NCI-H128 (cell line): ENCODE measurements around the gene CCDC33.

Experiments used
- DNase-seq: peaks from one replicate; lab custom pipeline; 2025; ENCODE audit not compliant: unreplicated experiment; lab: John Stamatoyannopoulos, UW

The CCDC33 gene

DNA sequence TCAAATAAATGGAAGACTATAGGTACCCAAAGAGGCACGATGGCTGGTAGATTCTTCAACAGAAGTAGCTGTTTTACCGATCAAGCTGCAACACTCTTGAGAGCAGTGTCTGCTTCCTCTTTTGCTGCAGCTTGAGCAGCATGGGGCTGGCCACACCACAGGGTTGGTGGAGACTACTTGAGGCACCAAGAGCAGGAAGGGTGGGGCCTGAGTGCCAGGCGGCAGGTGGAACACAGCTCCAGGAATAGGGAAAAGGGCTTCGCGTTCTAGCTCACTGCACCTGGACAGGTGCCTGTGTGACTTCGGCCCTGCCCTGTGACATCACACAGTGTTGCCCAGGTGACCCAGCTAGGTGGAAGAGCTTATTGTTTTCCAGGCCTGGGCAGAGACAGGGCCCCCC, at the start of gene CCDC33:
Gene CCDC33 (plus strand): TSS at position 365 of the 400 bp plus-strand sequence. CDS start 394 bp downstream, outside the sequence.
- no peak for DNase-seq

DNA sequence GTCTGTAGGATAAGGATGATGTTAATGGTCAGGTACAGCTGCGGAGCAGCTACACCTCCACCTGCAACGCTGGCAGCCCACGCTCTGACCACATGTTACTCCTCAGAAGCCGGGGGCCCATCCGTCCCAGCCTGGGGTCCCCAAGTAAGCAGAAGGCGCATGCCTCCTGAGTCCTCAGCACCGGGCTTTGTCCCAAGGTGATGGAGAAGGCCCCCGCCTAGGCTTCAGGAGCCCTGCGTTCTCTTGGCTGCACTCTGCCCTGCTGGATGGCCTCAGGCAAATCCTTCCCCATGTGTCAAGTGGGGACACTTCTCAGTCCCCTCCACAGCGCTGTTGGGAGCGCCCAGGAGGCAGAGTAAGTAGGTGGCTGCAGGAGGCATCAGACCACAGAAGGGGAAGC, 47.9 kb upstream of the CCDC33 start:
- no peak for DNase-seq

DNA sequence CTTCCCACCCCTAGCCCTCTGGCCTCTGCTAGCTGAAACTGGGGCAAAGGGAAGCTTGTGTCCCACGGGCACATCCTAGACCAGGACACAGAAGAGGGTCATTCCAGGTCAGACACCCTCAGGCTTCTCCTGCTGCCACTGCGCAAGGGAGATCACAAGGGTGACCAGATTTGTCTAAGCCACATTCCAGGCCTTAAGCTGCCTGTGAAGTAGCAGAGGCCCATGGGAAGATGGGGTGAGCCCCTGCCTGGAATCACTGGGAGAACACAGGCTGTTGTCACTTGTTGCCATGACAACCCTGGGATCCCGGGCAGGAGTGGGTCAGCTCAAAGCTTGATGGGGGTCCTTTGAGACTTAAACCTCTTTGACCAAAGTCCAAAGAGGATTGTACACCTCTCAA, 44.3 kb upstream of the CCDC33 start:
- DNase-seq = no peak

DNA sequence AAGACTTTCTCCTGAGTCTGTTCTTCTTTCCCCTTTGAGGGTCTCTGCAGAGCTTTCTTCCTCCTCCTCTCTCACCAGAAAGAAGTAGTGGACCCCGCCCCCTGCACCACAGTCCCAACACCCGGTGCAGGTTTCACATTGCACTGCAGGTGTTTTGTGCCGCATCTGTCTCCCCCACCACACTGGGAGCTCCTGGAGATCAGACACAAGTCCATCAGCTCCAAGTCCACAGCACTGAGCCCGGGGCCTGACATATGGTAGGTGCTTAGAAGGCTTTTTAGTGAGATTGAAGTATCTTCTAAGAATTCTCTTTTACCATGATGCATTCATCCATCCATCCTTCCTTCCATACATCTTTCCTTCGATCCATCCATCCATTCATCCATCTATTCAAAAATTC, 43.4 kb upstream of the CCDC33 start:
- DNase-seq = no peak

DNA sequence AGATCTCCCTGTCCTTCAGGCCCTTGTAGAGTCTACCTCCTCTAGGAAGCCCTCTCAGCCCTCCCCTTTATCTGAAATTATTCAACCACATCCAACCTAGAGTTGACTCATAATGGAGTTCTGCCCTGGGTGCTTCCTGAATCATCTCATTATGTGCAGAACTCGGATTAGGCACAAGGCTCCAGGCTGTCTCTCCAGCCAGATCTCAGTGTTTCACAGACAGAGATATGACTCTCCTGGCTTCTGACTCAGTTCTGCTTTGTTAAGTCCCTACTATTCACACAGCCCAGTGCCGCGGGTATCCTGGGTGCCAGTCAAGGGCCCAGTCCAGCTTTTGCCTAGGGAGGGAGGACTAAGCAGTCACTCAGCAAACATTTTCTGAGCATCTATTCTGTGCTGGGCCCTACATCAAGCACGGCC, 42.8 kb upstream of the CCDC33 start:
- DNase-seq = no peak

DNA sequence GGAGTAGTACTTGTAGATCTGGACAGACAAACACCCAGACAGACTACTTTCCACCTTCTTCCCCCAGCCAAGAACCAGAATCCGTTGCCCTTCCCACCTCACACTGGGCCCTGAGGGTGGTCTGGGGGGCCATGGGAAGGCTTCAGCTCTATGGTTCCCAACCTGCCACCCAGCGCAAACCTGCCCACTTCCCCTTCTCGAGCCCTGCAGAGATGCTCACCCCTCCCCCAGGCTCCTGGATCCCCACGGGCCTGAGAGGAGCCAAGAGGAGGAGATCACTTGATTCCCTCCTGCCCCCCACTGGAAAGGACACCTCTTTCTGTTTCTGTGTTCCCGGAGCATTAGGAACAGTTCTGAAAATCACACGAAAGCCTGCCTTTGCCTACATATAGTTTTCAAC, 42.2 kb upstream of the CCDC33 start:
- DNase-seq = no peak

DNA sequence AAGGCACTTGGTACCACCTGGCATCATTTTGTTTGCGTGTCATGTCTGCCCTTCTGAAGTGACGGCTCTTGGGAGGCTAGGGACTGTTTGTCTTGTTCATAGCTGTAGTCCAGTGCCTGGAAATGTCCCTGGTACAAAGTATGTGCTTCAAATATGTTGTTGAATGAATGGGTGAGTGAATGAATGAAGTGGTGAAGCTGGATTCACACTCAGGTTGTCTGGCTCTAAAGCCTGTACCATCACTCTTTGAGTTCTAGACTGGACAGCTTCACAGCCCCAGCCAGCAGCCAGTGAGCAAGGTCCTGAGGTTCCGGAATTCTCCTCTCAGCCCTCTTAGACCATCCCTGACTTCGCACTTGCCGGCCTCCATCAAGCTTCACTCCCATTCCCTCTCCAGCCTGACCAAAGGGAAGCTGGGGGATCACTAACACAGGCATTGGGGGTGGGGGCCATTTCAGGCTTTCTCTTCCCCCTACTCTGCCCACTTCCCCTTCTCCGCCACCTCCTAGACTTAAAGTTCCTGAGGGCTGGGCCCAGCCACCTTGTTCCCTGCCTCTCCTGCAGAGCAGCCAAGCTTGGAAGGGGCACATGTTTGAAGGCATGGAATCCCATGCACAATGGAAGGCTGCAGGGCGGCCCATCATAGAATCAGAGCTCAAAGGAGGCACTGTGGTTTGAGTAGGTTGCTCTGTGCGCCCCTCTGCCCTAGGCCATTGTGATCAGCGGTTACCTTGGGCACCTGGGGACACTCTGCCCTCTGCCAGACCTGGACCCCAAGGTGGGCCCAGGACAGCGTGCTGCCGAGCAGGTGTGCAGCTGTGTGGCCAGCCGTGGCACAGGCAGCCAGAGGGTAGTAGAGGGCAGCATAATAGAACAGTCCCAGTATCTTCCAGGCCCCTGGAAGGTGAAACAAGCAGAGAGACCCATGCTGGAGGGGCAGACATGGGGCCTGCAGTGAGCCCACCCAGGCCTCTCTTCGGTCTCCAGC, 41.3 kb upstream of the CCDC33 start:
- DNase-seq = no peak

DNA sequence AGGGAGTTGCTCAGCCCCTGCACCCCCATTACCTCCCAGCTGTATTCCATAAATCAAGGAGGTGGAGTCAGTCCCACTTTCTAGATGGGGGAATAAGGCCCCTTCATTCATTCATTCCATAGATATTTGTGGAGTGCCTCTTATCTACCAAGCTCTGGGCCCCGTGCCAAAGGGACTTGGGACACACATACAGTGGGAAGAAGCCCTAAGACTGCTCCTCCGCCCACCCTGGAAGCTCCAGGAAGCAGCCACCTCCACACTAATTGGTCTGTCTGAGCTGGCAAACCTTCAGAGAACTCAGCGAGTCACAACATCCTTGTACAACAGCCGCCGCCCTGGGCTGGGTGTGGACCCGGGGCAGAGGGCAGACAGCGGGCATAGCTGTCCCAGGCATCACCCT, 40.0 kb upstream of the CCDC33 start:
- DNase-seq = no peak

DNA sequence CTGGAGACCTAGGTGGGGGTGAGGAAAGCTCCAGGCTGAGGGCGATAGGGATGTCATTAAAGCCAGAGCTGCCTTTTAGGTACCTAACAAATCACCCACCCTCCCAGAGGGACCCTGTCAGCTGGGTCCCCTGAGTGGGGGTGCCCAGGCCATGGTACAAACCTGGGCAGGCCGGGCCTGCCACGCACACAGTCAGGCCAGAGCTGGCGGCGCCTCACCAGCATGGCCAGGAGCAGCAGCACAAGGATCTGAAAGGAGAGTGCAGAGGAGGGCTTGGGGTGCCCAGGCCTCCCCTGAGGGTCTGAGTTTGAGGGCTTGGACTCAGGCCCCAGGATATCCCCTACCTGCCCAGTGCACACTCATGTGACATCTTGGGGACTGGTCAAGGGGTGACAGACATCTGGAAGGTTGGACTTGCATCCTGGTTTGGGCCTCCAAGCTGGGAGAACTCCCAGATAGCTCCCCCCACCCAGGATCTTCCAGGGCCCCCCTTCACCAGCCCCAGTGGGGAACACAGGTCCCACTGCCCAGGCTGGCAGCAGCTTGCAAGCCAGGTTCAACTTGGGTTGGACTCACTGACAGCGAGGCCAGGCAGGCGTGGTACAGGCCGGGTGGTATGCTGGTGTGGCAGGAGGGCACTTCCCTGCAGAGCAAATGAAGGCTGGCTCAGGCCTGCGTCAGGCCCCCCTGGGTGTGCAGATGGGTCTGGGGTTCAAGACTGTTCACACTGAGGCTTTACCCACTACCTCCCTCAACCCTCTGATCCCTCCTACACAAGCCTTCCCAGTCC, 38.8 kb upstream of the CCDC33 start:
- no peak for DNase-seq

DNA sequence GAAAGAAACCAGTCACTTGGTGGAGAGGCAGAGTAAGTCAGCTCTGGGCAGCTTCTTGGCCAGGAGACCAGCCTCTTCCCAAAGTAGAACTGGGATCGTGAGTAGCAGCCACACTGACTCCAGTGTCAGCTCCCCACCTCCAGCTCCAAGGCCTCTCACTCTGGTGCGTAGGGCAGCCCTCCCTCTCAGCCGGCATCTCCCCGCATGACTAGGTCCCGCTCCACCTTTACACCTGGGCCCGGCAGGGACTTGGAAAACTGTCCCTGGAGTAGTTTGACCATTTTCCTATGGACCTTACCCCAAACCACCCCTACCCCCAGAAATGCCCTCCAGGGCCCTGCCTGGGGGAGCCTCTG, 36.9 kb upstream of the CCDC33 start:
- no peak for DNase-seq

DNA sequence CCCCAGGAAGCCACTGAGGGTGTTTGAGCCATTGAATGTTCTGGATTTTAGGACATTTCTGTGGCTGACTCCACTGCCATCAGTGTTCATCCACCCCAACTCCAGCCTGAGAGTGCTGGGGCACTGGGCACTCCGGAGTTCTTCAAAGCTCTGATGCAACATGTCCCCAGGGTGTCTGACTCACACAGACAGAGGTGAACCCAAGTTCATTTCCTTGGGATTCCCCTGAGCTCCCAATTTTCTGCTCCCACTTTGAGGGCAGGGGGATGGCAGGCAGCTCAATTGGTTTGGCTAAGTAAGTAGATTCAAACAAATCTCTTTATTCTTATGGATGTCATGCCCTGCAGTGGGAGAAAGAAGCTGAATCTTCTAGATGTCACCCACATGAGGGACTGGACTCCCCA, 35.7 kb upstream of the CCDC33 start:
- DNase-seq = no peak

DNA sequence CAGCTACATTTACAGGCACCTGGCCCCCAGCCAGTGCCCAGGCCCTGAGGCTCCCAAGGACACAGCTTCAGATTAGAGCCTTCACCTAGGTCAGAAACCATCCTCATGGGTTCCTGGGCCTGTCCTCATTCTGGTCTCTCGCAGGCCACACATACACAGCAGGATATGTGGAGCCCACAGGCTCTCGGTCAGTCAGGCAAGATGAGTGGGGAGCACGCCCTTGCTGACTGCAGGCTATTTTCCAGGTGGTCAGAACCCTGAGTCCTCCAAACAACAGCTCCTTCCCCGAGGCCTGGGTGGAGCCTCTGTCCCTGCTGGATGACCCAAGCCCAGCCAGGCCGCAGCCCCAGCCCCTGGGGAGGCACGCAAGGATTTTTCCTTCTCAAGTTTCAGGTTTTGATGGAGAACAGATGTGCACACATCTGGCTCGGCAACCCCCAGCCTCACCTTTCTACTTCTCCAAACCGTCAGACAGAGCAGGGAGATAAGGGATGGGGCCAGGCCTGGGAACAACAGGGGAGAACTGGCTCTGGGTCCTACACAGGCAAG, 35.2 kb upstream of the CCDC33 start:
- no peak for DNase-seq

DNA sequence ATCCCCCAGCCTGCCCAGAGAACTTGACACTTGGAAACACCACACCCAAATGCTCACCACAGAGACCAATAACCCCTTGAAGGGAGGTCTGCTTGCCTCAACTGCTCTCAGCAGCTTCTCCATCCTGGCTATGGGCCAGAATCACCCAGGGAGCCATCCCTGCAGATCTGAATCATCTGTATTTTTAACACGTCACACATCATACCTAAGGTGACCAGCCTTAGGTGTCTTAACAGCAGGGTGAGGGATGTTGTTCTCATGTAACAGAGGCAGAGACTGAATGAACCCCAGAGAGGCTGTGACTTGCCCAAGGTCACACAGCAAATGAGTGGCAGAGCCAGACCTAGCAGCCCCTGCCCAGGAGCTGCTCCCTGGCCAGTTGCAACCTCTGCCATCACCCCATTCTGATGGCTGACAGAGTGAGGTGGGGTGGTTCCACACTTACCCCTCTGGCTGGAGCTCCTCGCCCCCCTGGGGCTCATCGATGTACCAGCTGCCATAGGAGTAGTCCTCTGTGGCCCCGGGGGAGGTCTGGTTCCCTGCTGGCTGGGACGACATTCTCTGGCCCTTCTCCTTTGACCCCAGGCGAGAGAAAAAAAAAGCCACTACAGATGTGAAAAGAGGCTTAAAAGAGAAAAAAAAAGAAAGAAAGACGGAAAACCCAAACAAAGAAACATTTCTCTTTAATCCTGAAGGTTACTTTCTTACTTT, 34.3 kb upstream of the CCDC33 start:
- no peak for DNase-seq

DNA sequence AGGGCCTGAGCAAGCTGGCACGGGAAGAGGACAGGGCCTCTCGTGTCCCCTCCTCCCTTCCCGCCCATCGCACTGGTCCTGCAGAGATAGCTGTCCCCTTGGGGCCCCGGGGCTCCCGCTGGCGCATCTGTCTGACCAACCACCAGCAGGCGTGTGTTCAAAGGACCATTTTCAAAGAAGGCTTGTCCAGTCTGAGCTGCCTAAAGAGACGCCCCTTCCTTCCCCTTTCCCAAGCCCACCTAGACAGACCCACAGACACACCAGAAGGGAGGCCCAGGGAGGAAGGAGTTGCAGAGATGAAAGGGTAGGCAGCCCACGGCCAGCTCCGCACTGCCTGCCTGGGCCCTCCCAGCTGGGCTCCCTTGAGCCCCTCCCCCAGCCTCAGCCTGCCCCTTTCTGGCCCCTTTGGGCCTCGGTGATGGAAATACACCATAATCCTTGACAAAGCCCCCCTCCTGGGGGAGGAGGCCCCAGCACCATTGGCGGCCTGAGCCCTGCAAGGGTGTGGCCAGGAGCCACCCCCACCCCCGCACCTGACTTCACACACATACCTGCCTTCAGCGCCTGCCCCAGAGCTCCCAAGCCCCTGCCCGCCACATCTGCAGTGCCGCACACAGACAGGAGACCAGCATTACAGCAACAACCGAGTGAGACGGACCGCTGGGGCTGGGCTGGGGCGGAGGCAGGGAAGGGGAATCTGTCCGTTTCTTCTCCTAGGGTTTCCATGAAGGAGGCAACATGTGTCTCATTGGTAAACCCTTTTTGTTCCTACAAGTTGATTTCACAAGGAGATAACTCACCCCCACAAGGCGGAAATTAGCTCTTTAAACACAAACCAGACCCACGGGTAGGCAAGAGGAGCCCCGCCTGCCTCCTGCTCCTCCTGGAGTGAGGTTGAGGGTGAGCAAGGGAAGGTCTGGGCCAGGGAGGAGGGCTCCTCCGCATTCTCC, 33.4 kb upstream of the CCDC33 start, which contains the start of gene STRA6:
Gene STRA6 (minus strand): TSS at position 336 of the 950 bp plus-strand sequence. CDS start 520 bp downstream, outside the sequence.
- no peak for DNase-seq

DNA sequence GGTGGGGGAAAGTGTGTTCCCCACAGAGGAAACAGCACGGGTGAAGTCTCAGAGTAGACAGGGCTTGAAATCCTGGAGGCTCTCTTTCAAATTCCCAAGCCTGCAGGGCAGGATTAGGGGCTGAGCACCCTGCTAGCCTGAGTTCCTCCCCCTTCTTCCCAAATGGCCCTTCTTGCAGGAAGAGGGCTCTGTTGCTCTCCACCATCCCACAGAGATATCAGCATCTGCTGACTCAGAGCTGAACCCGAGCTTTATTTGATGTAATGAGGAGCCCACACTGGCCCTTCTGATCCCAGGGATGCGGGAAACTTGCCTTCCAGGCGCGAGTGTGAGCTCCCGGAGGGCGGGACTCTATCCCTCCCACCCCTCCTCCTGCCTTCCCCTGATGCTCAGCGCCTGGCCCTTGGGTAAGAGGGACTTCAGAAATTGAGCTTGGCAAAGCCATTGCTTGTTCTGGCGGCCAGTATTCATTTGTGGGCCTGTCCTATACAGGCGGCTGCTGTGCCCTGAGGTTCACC, 32.2 kb upstream of the CCDC33 start:
- DNase-seq = no peak

DNA sequence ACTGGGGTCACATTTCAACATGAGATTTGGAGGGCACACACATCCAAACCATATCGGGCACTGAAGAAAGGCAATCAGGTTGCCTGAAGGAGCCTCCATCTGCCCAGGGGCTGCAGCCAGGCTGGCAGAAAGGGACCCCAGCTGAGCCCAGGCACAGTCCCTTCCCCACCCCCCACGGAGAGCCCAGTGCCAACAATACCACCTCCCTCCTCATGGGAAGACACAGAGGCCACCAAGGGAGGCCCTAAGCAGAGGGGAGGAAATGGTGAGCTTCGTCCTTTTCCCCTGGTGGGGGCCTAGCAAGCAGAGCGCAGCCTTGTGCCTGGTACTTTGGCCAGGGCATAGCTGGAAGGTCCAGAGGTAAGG, 30.6 kb upstream of the CCDC33 start:
- no peak for DNase-seq

DNA sequence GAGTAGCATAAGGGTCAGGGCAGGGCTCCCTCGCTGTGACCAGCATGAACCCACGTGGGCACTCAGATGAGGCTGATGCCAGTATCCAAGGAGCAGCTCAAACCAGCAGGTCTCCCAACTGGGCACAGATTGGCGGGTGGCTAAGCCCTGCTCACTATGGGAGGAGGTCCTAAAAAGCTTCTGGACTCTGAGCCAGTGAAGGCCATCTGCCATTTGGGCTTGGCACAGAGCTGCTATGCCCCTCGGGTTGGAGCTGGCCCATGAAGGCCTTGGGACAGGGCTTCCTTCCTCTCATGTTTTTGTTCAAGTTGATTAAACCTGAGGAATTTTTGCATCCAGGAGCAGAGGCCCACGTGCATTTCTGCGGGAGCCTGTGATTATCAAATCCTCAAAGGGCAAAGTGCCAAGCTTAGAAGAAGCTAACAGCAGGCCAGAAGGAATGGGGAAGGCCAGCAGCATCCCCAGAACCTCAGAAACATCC, 29.3 kb upstream of the CCDC33 start:
- DNase-seq = no peak

DNA sequence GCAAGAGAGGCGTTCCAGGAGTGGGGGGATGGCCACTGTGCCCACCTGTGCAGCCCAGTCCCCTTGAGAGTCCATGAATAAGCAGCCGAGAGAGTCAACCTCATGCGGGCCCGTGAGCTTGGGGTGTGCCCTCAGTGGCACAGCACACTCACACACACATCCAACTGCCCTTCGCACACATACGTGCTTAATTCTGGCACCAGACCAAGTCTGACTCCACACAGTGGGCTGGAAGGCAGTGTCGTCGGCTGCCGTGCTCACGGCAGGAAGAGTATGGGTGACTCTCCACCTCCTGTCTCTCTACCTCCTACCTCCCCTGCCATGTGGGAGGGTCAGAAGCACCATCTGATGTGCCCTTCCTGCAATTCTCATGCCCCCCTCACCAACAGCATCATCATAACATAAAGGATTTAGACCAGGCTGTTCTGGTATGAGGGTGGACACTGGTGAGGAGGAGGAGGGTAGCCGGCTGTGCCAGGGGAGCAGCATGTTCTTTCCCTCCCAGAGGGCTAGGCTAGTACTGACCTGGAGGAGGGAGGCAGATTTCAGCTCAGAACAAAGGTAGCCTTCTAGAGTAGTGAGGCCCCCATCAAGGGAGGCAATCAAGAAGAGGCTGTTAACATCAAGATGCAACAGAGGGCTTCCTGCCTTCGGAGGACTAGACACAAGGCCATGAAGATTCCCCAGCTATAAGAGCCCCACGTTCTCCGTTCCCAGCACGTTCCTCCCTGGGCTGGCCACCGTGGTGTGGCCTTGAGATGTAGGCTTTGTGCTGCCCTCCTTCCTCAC, 28.3 kb upstream of the CCDC33 start:
- no peak for DNase-seq

DNA sequence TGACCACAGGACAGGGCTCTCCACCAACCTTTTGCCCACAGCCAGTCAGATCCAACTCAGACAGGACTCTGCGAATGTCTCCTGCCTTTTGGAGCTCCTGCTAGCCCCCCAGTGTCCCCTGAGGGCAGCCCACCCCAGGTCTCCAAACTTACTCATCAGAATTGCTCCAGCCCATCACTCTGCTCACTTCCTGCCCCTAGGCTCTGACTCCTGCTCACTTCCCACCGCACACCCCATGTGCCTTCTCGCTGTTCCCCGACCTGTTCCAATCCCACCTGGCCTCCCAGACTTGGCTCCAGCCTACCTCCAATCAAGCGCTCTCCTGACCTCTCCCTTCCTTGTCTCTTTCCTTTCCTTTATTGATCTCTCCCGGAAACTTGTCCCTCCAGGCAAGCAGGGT, 27.6 kb upstream of the CCDC33 start:
- no peak for DNase-seq
